ENCODE measurements around the gene CARD10. TPM values are rescaled to one million over a fixed set of nuclear protein-coding genes. Genes with fewer than 3 reads are reported as not detected.

Gene CARD10
- total RNA-seq, 1 experiment from 2014 or later = 17.7 TPM

DNA sequence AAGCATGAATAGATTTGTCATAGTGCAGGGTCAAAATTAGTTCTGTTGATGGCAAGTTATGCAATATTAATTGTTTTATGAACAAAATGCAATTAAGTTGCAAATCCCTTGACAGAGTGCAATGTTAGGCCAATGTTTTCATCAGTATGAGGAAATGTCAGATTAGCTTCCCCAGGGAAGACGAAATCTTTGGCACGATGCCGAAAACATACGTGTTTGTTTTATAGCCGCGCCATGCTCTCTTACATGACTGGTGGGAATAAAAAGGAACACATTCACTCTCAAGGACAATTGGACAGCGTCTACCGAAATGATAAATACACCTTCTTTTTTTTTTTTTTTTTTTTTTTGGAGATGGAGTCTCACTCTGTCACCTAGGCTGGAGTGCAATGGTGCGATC lies 60.0 kb downstream of the CARD10 start:
- H3K9me3 ChIP-seq (ENCODE audit: control insufficient read depth, low read depth, low read length) = no peaks in the 10 kb centered on the region

More for the DNA sequence above, 60.0 kb downstream of the CARD10 start:
- H3K4me1 ChIP-seq (ENCODE audit: insufficient read depth, low read length) = no peaks in the 10 kb centered on the region
- H3K4me2 ChIP-seq (ENCODE audit: insufficient read depth, insufficient read length, low read length) = no peak overlapping the region
- H4K5ac ChIP-seq (ENCODE audit: insufficient read length, low read depth, low read length) = no peak overlapping the region
- Mint-ChIP-seq H3K27me3 (ENCODE audit: low read depth) (peaks cover 22% of the 10 kb centered on the region), H3K27ac (no peak overlapping the region), H3K9me3 (no peaks in the 10 kb centered on the region; a peak in 1 of 5 replicates), H3K4me1 (peaks cover 12 to 40% of the 10 kb centered on the region in 2 experiments), H3K36me3 (ENCODE audit: insufficient read depth in 1 of 3, low read depth in 3 of 3) (no peaks in the 10 kb centered on the region), H3K4me3 (no peak overlapping the region)
- no peak overlapping the region for H3K14ac ChIP-seq (ENCODE audit: insufficient read depth, low read length)
- no peak overlapping the region for H3K18ac ChIP-seq (ENCODE audit: insufficient read length, low read depth, low read length)
- DNase-seq = no peak
- H2BK15ac ChIP-seq (ENCODE audit: low read depth, low read length) = no peak overlapping the region
- H3K79me1 ChIP-seq (ENCODE audit: insufficient read depth, low read depth, low read length, poor library complexity, severe bottlenecking) = no peaks in the 10 kb centered on the region
- H3T11ph ChIP-seq (ENCODE audit: low read length) = no peak overlapping the region
- no peak overlapping the region for H2BK120ac ChIP-seq (ENCODE audit: low read depth, low read length, poor library complexity, severe bottlenecking)
- no peak overlapping the region for H2BK20ac ChIP-seq (ENCODE audit: low read depth, low read length, poor library complexity, severe bottlenecking)
- H3K79me2 ChIP-seq (ENCODE audit: insufficient read depth, low read length) = no peaks in the 10 kb centered on the region
- no peak overlapping the region for H3K27ac ChIP-seq (ENCODE audit: insufficient read length, low read depth, low read length)
- no peak overlapping the region for H2AK5ac ChIP-seq (ENCODE audit: insufficient read length, low read length)
- no CpG with 5 or more reads among the region's 9 CpGs for WGBS (ENCODE audit: extremely low coverage, insufficient read length, low lambda C conversion rate)
- H3K23me2 ChIP-seq (ENCODE audit: insufficient read length, low read depth, low read length, poor library complexity, severe bottlenecking) = no peaks in the 10 kb centered on the region
- H2BK12ac ChIP-seq (ENCODE audit: insufficient read length, low read depth, low read length) = no peak overlapping the region
- H3K9ac ChIP-seq (ENCODE audit: extremely low read depth, insufficient read length, low read length) = no peak overlapping the region
- no peak overlapping the region for H4K91ac ChIP-seq (ENCODE audit: insufficient read length, low read depth, low read length)
- H2AFZ ChIP-seq (ENCODE audit: low read length) = no peak overlapping the region
- no peaks in the 10 kb centered on the region for H4K20me1 ChIP-seq (ENCODE audit: control insufficient read depth, insufficient read depth, insufficient read length)
- H4K8ac ChIP-seq (replicated peaks; ENCODE audit: insufficient read length, low read depth, low read length) = no peak overlapping the region
- no peak overlapping the region for H3K4ac ChIP-seq (ENCODE audit: low read depth, low read length)
- TF ChIP-seq, protein P1, sequence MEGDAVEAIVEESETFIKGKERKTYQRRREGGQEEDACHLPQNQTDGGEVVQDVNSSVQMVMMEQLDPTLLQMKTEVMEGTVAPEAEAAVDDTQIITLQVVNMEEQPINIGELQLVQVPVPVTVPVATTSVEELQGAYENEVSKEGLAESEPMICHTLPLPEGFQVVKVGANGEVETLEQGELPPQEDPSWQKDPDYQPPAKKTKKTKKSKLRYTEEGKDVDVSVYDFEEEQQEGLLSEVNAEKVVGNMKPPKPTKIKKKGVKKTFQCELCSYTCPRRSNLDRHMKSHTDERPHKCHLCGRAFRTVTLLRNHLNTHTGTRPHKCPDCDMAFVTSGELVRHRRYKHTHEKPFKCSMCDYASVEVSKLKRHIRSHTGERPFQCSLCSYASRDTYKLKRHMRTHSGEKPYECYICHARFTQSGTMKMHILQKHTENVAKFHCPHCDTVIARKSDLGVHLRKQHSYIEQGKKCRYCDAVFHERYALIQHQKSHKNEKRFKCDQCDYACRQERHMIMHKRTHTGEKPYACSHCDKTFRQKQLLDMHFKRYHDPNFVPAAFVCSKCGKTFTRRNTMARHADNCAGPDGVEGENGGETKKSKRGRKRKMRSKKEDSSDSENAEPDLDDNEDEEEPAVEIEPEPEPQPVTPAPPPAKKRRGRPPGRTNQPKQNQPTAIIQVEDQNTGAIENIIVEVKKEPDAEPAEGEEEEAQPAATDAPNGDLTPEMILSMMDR (conservative IDR thresholded peaks at IDR 0.05) = no peak
- no peak overlapping the region for H3K23ac ChIP-seq (ENCODE audit: insufficient read length, low read depth, low read length)
- H2BK5ac ChIP-seq (ENCODE audit: insufficient read length, low read length) = no peak overlapping the region
- H3K27me3 ChIP-seq (ENCODE audit: insufficient read depth, low read length) = no peaks in the 10 kb centered on the region
- no peak overlapping the region for H3K56ac ChIP-seq (ENCODE audit: insufficient read length, low read depth, low read length)
